SK-N-SH (cell line): ENCODE results near the gene KRTAP10-5. TPM values are rescaled to one million over a fixed set of nuclear protein-coding genes. Genes with fewer than 3 reads are reported as not detected.

Source experiments
- CTCF ChIA-PET: fragments of 300-600, 350-600 bp; formaldehyde crosslinking; extraction: SDS; loops from one replicate; lab custom pipeline; 2021; lab: Yijun Ruan, JAX
- POLR2A ChIA-PET: fragments of 350-600 bp; sonication (Branson Sonifier 250); formaldehyde crosslinking; extraction: SDS; loops from one replicate; lab custom pipeline; 2020; ENCODE audit warnings: antibody characterized with exemption, inconsistent platforms; lab: Yijun Ruan, JAX
- DNase-seq: peaks from one replicate; pipeline ENCODE4 v3.0.0; 2012
- H2AFZ ChIP-seq: fragments of 200-600 bp; sonication (generic); 2 replicates; pipeline ENCODE4 v1.8.1; 2016; ENCODE audit warnings: antibody characterized with exemption, mild to moderate bottlenecking, low read depth
- H3F3A ChIP-seq: fragments of 200-600 bp; sonication (generic); replicated peaks from 2 replicates; pipeline ENCODE3; 2016; ENCODE audit warnings: antibody characterized with exemption, mild to moderate bottlenecking; ENCODE audit not compliant: insufficient read depth
- H3K27ac ChIP-seq, 2 experiments: fragments of 200-500 bp in 1 of 2; fragments of 200-600 bp in 1 of 2; sonication (Bioruptor generic) in 1 of 2; sonication (generic), shearing (Covaris generic) in 1 of 2; 2 replicates each; pipeline versions ENCODE4 v1.5.1 to v1.6.1; 2014 to 2016; ENCODE audit warnings: low read depth in 2 of 2, inconsistent platforms in 1 of 2, low read length in 1 of 2, mild to moderate bottlenecking in 1 of 2, mixed read lengths in 1 of 2
- H3K27me3 ChIP-seq: fragments of 200-600 bp; sonication (generic), shearing (Covaris generic); 2 replicates; pipeline ENCODE4 v1.6.1; 2016; ENCODE audit warnings: mixed run types; ENCODE audit not compliant: insufficient read depth
- H3K36me3 ChIP-seq, 2 experiments: fragments of 200-500 bp in 1 of 2; fragments of 200-600 bp in 1 of 2; sonication (Bioruptor generic) in 1 of 2; sonication (generic) in 1 of 2; replicated peaks in 1 of 2; 2 replicates each; pipeline versions ENCODE3 to v1.5.1; 2014 to 2016; ENCODE audit warnings: low read length in 1 of 2, mild to moderate bottlenecking in 1 of 2; ENCODE audit not compliant: insufficient read depth in 2 of 2, control insufficient read depth in 1 of 2
- H3K4me1 ChIP-seq, 2 experiments: fragments of 200-500 bp in 1 of 2; fragments of 200-600 bp in 1 of 2; sonication (Bioruptor generic) in 1 of 2; sonication (generic), shearing (Covaris generic) in 1 of 2; 2 replicates each; pipeline versions ENCODE4 v1.5.1 to v1.6.1; 2014 to 2016; ENCODE audit warnings: low read depth in 1 of 2, low read length in 1 of 2, mixed run types in 1 of 2; ENCODE audit not compliant: insufficient read depth in 2 of 2, control insufficient read depth in 1 of 2
- H3K4me2 ChIP-seq: fragments of 200-600 bp; sonication (generic), shearing (Covaris generic); 2 replicates; pipeline ENCODE4 v1.6.1; 2017; ENCODE audit warnings: mixed run types
- H3K4me3 ChIP-seq, 2 experiments: fragments of 200-500 bp in 1 of 2; fragments of 200-600 bp in 1 of 2; sonication (Bioruptor generic) in 1 of 2; sonication (generic), shearing (Covaris generic) in 1 of 2; 2 replicates each; pipeline versions ENCODE4 v1.5.1 to v1.8.1; 2014 to 2016; ENCODE audit warnings: low read depth in 2 of 2, inconsistent platforms in 1 of 2, low read length in 1 of 2, mild to moderate bottlenecking in 1 of 2, mixed read lengths in 1 of 2, moderate library complexity in 1 of 2
- H3K79me2 ChIP-seq: fragments of 200-600 bp; sonication (generic); 2 replicates; pipeline ENCODE4 v1.8.1; 2017; ENCODE audit warnings: mild to moderate bottlenecking; ENCODE audit not compliant: insufficient read depth
- H3K9ac ChIP-seq: fragments of 200-600 bp; sonication (generic); 2 replicates; pipeline ENCODE4 v1.6.1; 2017; ENCODE audit warnings: mixed run types
- H3K9me2 ChIP-seq: fragments of 200-600 bp; sonication (generic); 2 replicates; pipeline ENCODE4 v1.6.1; 2017; ENCODE audit warnings: mixed run types
- H3K9me3 ChIP-seq: fragments of 200-600 bp; sonication (generic); 2 replicates; pipeline ENCODE4 v1.6.1; 2017; ENCODE audit warnings: mixed run types, mild to moderate bottlenecking, moderate library complexity
- H4K20me1 ChIP-seq: fragments of 200-600 bp; sonication (generic); 2 replicates; pipeline ENCODE4 v1.6.1; 2017; ENCODE audit warnings: mild to moderate bottlenecking, mixed run types; ENCODE audit not compliant: insufficient read depth
- CHD2 ChIP-seq: fragments of 150-350 bp; IDR thresholded peaks from 2 replicates; pipeline ENCODE4 v1.6.1; 2018; ENCODE audit warnings: low read length; ENCODE audit not compliant: partially characterized antibody
- CTCF ChIP-seq: fragments of 200-600 bp; sonication (generic); IDR thresholded peaks from 2 replicates; pipeline ENCODE4 v1.6.1; 2017; ENCODE audit warnings: antibody characterized with exemption, mild to moderate bottlenecking, moderate library complexity
- ELF1 ChIP-seq: IDR thresholded peaks from 2 replicates; pipeline ENCODE4 v1.4.0; 2012
- EP300 ChIP-seq, 2 experiments: IDR thresholded peaks; 2 replicates each; pipeline versions ENCODE4 v1.4.0 to v1.6.1; 2012; ENCODE audit warnings: borderline replicate concordance in 1 of 2, low read depth in 1 of 2, low read length in 1 of 2
- EZH2phosphoT487 ChIP-seq: fragments of 200-600 bp; sonication (generic); IDR thresholded peaks from 2 replicates; pipeline ENCODE4 v1.6.1; 2017; ENCODE audit warnings: low read depth, mixed run types, mild to moderate bottlenecking, antibody characterized with exemption, moderate library complexity, borderline replicate concordance
- FOSL2 ChIP-seq: IDR thresholded peaks from 2 replicates; pipeline ENCODE4 v1.4.0; 2012; ENCODE audit warnings: low read depth, mild to moderate bottlenecking, moderate library complexity, borderline replicate concordance
- FOXJ3 ChIP-seq: sonication (generic); formaldehyde crosslinking; IDR thresholded peaks from 2 replicates; pipeline ENCODE4 v1.5.1; 2020; ENCODE audit warnings: mild to moderate bottlenecking, missing genetic modification reagents
- GABPA ChIP-seq: IDR thresholded peaks from 2 replicates; pipeline ENCODE4 v1.4.0; 2012; ENCODE audit warnings: low read depth, mild to moderate bottlenecking
- GATA2 ChIP-seq: sonication (generic); formaldehyde crosslinking; IDR thresholded peaks from 2 replicates; pipeline ENCODE4 v1.5.0; 2020; ENCODE audit warnings: mild to moderate bottlenecking, missing genetic modification reagents
- IRF3 ChIP-seq: fragments of 150-350 bp; IDR thresholded peaks from 2 replicates; pipeline ENCODE4 v1.6.1; 2016; ENCODE audit warnings: mild to moderate bottlenecking, low read depth, low read length
- JUND ChIP-seq: IDR thresholded peaks from 2 replicates; pipeline ENCODE4 v1.4.0; 2012
- MAX ChIP-seq: IDR thresholded peaks from 2 replicates; pipeline ENCODE4 v1.4.0; 2012; ENCODE audit warnings: low read depth
- MEF2A ChIP-seq: IDR thresholded peaks from 2 replicates; pipeline ENCODE4 v1.4.0; 2012; ENCODE audit warnings: low read depth, borderline replicate concordance
- NFIC ChIP-seq: IDR thresholded peaks from 2 replicates; pipeline ENCODE4 v1.4.0; 2012; ENCODE audit warnings: borderline replicate concordance
- NRF1 ChIP-seq: IDR thresholded peaks from 2 replicates; pipeline ENCODE4 v1.6.1; 2012; ENCODE audit warnings: low read depth, mild to moderate bottlenecking, low read length
- PBX3 ChIP-seq: IDR thresholded peaks from 2 replicates; pipeline ENCODE4; 2012
- RAD21 ChIP-seq: IDR thresholded peaks from 2 replicates; pipeline ENCODE4 v1.6.1; 2012; ENCODE audit warnings: mild to moderate bottlenecking, low read length
- RCOR1 ChIP-seq: fragments of 150-350 bp; IDR thresholded peaks from 2 replicates; pipeline ENCODE4 v1.6.1; 2017; ENCODE audit warnings: antibody characterized with exemption, low read length
- RFX5 ChIP-seq: IDR thresholded peaks from 2 replicates; pipeline ENCODE4 v1.6.1; 2012; ENCODE audit warnings: mild to moderate bottlenecking, improper control_type of control experiment, low read length
- RXRA ChIP-seq: IDR thresholded peaks from 2 replicates; pipeline ENCODE4 v1.4.0; 2012; ENCODE audit warnings: low read depth, mild to moderate bottlenecking, borderline replicate concordance
- SIN3A ChIP-seq: IDR thresholded peaks from 2 replicates; pipeline ENCODE4 v1.6.1; 2012; ENCODE audit warnings: low read depth, mild to moderate bottlenecking, low read length, moderate library complexity, borderline replicate concordance
- WGBS: methylation state at CpG from one replicate; pipeline ENCODE4 v1.1.6; 2017; ENCODE audit warnings: low lambda C conversion rate; 5-methylcytosine and 5-hydroxymethylcytosine counted together
- polyA plus RNA-seq, 3 experiments: library from polyadenylated mRNA; depleted of rRNA; stranded (reverse); fragments of >200 nt; gene quantifications; 2 replicates each; pipeline ENCODE4 v1.2.3, GENCODE V29; 2012

KRTAP10-5 gene
- polyA plus RNA-seq, 1 of the 3 experiments (the other 2 are of a cell fraction): not detected

- no peak for DNase-seq
- Histone ChIP-seq H3K4me2 (no peak within 1 kb of the TSS), H3K4me1 (no peaks in the 10 kb centered on the region), H2AFZ (no peak within 1 kb of the TSS), H4K20me1 (no peaks in the 10 kb centered on the region), H3K9me3 (no peaks in the 10 kb centered on the region), H3K79me2 (no peaks in the 10 kb centered on the region), H3K27ac (no peak within 1 kb of the TSS), H3K36me3 (no peaks in the 10 kb centered on the region), H3K9me2 (no peaks in the 10 kb centered on the region)
- ChIA-PET CTCF (interaction anchor here (1.0 kb wide), 1 partner anchor 8 kb away, joined by 3 read pairs; no protein-coding TSS in a partner anchor), POLR2A (no interaction called here)
- 17% methylated on average over 1 of the region's 8 CpGs for WGBS
- TF ChIP-seq EZH2phosphoT487 (no peak), RCOR1 (no peak), GATA2 (CRISPR knock-in tag) (no peak), RFX5 (no peak), SIN3A (no peak), EP300 (IDR thresholded peaks at IDR 0.05; ENCODE audit: borderline replicate concordance in 1 of 2, low read depth in 1 of 2, low read length in 1 of 2) (no peak), JUND (no peak), RXRA (no peak), RAD21 (no peak), PBX3 (no peak), GABPA (no peak), IRF3 (no peak), NFIC (no peak)
- TF ChIP-seq, all 33 proteins: peak for 0
- Histone ChIP-seq H3F3A (no peaks in the 10 kb centered on the region), H3K9ac (no peak within 1 kb of the TSS), H3K27me3 (peaks cover 47% of the 10 kb centered on the region), H3K4me3 (no peak within 1 kb of the TSS)
Measured at GRCh38 chr21:44612029-44612486, 31.7 kb upstream of the KRTAP10-5 start, which contains the start of gene KRTAP10-8. TSS of gene KRTAP10-8 (plus strand) at chr21:44612079. CDS start at chr21:44612101, 22 bp downstream.

GRCh38 chr21:44611551-44611950, 31.1 kb upstream of the KRTAP10-5 start:
- no peak overlapping the region for H3K4me3 ChIP-seq
- WGBS: 9% methylated on average over 4 of the region's 4 CpGs
- TF ChIP-seq MAX (no peak), CHD2 (no peak), MEF2A (no peak), RCOR1 (no peak), NRF1 (no peak), RAD21 (no peak), EP300 (IDR thresholded peaks at IDR 0.05; ENCODE audit: borderline replicate concordance in 1 of 2, low read depth in 1 of 2, low read length in 1 of 2) (no peak), CTCF (no peak), FOXJ3 (CRISPR knock-in tag) (no peak), ELF1 (no peak), FOSL2 (no peak)
- H3F3A ChIP-seq: no peaks in the 10 kb centered on the region
- no peak overlapping the region for H3K4me2 ChIP-seq
- POLR2A ChIA-PET: no interaction called here
- H3K79me2 ChIP-seq: no peaks in the 10 kb centered on the region
- H3K27me3 ChIP-seq: peaks cover 42% of the 10 kb centered on the region
- H4K20me1 ChIP-seq: no peaks in the 10 kb centered on the region
- no peaks in the 10 kb centered on the region for H3K9me2 ChIP-seq
- H3K27ac ChIP-seq: no peak overlapping the region
- CTCF ChIA-PET: interaction anchor here (1.0 kb wide), 1 partner anchor 9 kb away, joined by 3 read pairs; no protein-coding TSS in a partner anchor
- no peak for DNase-seq
- no peaks in the 10 kb centered on the region for H3K9me3 ChIP-seq
- H2AFZ ChIP-seq: no peak overlapping the region
- no peak overlapping the region for H3K9ac ChIP-seq
- no peaks in the 10 kb centered on the region for H3K36me3 ChIP-seq
- H3K4me1 ChIP-seq: no peaks in the 10 kb centered on the region
